Stimulated activated CD8-positive, alpha-beta memory T cell treated with anti-CD3 and anti-CD28 coated beads, Interleukin-15, amount 100 ng/mL, for 48 hours (primary cell): ENCODE results near the gene RGS7.
"Not testable (repeated sequence)": the region's sequence is repeated elsewhere in the genome, so short reads cannot be mapped to it uniquely, and the experiment has no call there.

Source experiments
- DNase-seq, 2 donors: peaks; one replicate each; pipeline ENCODE4 v3.0.0-alpha.2; 2020; ENCODE audit warnings: low read depth in 2 of 2

RGS7 gene

DNA sequence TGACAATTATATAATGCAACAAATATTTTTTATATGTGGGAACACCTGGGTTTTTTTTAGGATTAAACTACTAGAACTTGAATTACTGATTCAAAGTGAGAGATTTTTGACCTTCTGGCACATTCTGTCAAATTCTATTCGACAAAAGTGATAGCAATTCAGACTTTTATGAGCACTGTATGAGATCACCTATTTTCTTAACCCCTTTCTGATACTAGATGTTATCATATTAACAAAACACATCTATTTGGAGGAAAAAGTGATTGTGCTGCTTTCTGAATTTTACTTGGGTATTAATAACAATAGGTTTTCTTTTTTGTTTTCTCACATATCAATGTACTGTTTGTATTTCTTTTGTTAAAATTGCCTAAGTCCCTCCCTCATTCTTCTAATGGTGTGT, 570.1 kb downstream of the RGS7 start:
- no peak for DNase-seq

GRCh38 chr1:240784776-240785175, 572.2 kb downstream of the RGS7 start:
- no peak for DNase-seq

DNA sequence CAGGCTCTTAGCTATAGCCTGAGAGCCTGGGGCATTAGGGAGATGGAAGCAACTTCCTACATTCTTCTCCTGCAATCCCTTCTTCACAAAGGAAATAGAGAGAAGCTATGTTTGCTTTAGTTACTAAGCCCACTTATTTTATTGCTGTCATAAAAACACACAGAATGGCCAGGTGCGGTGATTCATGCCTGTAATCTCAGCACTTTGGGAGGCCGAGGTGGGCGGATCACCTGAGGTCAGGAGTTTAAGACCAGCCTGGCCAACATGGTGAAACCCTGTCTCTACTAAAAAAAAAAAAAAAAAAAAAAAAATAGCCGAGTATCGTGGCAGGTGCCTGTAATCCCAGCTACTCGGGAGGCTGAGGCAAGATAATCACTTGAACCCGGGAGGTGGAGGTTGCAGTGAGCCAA, 573.3 kb downstream of the RGS7 start:
- not testable (repeated sequence) for DNase-seq

- no peak for DNase-seq
Observed at GRCh38 chr1:240776237-240776636, 580.8 kb downstream of the RGS7 start.

- no peak for DNase-seq
Observed at GRCh38 chr1:240772131-240772530, 584.9 kb downstream of the RGS7 start.

- no peak for DNase-seq
Observed at GRCh38 chr1:240771450-240771849, 585.6 kb downstream of the RGS7 start.

DNA sequence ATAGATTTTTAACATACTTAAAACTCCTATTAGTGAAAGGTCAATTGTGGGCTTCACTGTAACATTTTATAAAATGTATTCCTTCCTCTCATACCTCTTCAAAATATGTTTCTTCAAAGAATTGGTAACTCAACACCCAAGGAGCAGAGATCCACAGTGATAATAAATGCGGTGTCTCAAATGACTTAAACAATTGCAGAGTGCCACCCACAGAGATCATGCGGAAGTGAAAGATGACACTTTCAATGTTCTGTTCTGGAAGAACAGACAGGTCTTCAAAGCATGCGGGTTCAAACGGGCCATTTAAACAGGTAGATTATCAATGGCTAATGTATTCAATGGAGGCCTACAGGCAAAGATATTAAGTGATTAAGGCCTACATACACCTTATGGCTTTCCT, 588.0 kb downstream of the RGS7 start:
- no peak for DNase-seq

GRCh38 chr1:240766831-240767230, 590.2 kb downstream of the RGS7 start:
- DNase-seq = no peak

GRCh38 chr1:240765732-240766363, 591.2 kb downstream of the RGS7 start:
- DNase-seq = no peak

DNA sequence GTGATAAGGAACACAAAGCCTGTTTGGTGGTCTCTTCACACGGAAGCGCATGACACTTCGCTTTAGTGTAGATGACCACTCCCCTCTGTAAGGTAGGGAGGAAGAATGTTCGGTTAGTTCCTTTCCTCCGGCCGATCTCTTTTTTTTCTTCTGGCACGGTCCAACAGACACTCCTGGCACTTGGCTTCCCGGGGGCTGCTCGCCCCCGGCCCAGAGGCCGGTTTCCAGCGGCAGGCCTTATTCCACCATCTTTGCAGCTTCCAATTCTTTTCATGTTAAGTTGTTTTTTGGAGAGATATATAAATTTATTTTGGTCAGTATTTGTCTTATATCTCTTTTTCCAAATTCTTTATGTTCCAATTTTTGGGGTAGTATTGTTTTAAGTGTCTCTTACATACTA, 593.2 kb downstream of the RGS7 start:
- no peak for DNase-seq

- not testable (repeated sequence) for DNase-seq
Observed at GRCh38 chr1:240763095-240763494, 593.9 kb downstream of the RGS7 start.

- not testable (repeated sequence) for DNase-seq
Observed at GRCh38 chr1:240762471-240762987, 594.5 kb downstream of the RGS7 start.

DNA sequence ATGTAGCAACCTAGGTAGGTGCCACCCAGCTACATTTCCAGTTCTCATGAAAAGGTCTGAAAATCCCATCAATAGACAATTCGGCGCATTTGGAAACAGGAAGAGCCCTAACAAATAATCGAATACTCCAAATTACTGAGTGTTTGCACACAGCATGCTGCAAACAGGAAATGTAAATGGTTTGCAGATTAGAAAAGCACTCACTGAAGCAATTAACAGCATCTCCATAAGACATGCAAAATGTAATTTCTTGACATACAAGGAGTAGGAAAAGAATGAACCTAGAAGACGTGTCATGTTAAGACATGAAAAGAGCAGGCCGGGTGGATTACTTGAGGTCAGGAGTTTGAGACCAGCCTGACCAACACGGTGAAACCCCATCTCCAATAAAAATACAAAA, 598.2 kb downstream of the RGS7 start:
- not testable (repeated sequence) for DNase-seq

DNA sequence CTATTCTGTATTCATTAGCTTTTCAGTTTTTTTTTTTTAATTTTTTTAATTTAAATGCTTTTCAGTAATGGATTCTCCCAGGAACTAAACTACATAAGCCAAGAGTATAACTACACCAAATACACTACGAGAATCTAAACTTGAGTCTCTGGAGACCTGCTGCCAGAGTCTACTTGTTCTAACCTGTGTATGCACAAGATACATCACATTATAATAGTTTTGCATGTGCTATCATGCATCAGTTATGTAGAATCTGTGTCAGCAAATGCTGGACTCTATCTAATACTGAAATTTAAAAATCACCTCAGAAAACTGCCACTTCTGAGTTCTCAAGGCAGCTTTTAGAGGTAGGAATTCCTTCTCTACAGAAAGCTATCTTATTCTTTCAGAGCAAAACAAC, 598.7 kb downstream of the RGS7 start:
- DNase-seq = no peak

DNA sequence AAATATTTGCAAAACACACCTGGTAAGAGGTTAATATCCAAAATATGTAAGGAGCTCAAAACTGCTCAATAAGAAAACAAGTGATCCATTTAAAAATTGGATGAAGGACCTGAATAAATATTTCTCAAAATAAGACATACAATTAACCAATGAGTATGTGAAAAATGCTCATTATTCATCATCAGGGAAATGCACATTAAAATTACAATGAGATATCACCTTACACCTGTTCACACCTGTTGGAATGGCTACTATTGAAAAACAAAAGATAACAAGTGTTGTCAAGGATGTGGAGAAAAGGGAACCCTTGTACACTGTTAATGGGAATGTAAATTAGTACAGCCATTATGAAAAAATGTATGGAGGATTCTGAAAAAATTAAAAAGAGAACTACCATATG, 609.1 kb downstream of the RGS7 start:
- DNase-seq = no peak

- DNase-seq = no peak
Observed at GRCh38 chr1:240743705-240744104, 613.3 kb downstream of the RGS7 start.

DNA sequence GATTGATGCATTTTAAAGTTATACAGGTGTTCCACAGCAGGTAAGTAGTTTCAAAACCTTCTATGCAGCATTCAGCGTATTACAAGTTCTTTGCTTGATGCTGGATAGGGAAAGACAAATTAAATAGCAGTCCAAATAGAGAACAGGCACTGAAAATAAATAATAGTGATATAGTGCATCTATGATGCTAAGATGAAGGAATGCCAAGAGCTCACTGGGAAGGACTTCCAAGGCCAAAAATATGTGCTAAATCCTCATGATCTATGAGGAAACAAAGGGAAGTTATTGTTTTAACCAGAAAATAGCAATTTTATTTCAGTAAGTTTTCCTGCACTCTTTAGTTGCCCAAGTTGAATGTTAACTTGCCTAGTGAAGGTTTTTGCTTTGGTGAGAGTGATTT, 617.3 kb downstream of the RGS7 start:
- no peak for DNase-seq

GRCh38 chr1:240739139-240739538, 617.9 kb downstream of the RGS7 start:
- DNase-seq = no peak

GRCh38 chr1:240737766-240738265, 619.2 kb downstream of the RGS7 start:
- no peak for DNase-seq

DNA sequence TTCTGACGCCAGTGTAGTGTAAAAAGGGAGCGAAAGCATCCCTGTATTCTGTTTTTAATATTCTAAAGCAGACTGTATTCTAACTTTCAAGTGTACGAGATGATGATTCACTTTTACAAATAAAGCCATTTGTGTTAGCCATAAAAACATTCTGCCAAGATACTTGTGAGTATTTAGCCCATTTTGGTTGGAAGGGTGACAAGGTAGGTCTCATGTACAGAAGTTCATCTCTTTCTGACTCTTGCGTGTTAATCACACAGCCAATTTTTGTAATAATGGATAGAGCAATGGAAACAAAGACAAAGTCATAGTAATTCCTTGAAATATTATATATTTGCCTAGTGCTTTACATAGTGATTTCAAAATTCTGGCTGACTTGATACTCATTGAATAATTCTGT, 619.7 kb downstream of the RGS7 start:
- DNase-seq = no peak

GRCh38 chr1:240734705-240735104, 622.3 kb downstream of the RGS7 start:
- DNase-seq = not testable (repeated sequence)

DNA sequence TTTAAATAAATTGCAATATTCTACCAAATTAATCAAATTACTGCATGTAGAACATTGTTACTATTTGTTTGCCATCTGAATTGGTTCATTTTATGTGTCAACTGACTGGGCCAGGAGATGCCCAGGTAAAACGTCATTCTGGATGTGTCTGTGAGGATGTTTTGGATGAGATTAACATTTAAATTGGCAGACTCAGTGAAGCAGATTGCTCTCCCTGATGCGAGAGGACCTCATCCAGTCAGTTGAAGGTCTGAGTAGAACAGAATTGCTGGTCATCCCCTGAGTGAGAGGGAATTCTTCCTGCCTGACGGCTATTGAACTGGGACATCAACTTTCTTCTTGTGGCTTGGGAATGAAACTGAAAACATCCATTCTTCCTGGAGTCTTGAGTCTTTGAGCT, 623.0 kb downstream of the RGS7 start:
- DNase-seq = no peak

DNA sequence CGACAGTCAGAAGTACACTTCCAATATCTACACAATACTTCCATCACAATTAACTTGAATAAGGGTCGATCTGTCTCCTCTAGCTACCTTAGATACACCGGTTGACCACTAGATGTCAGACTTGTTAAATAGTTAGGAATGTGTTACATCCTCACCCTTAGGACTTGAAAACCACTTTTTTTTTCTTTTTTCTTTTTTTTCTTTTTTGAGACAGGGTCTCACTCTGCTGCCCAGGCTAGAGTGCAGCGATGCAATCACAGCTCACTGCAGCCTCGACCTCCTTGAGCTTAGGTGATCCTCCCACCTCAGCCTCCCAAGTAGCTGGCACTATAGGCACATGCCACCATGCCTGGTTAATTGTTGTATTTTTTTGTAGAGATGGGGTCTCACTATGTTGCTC, 624.6 kb downstream of the RGS7 start:
- DNase-seq = no peak
